ENCODE results near the gene CPED1.

GRCh38 chr7:121006711-121007315 is 18.3 kb downstream of the CPED1 start:
- TF ChIP-seq CTCF (IDR thresholded peaks at IDR 0.05 in 2 of 3, conservative IDR thresholded peaks at IDR 0.05 in 1 of 3; ENCODE audit: control insufficient read depth in 2 of 3, extremely low read depth in 1 of 3, insufficient read depth in 1 of 3, low read depth in 3 of 3, low read length in 3 of 3), result no peak
- TF ChIP-seq CHD4 (IDR thresholded peaks at IDR 0.05), result no peak
- no peak for TF ChIP-seq ESRRA (IDR thresholded peaks at IDR 0.05; ENCODE audit: low read length)
- no peak for TF ChIP-seq TBL1XR1 (IDR thresholded peaks at IDR 0.05; ENCODE audit: low read depth, low read length)
- TF ChIP-seq MEF2A (IDR thresholded peaks at IDR 0.05; ENCODE audit: insufficient read depth, low read depth, low read length), result no peak
- TF ChIP-seq RFX5 (IDR thresholded peaks at IDR 0.05; ENCODE audit: low read depth, low read length), result no peak
- TF ChIP-seq FOS (IDR thresholded peaks at IDR 0.05; ENCODE audit: borderline replicate concordance, extremely low read depth, insufficient read length), result no peak
- TF ChIP-seq, protein P1, sequence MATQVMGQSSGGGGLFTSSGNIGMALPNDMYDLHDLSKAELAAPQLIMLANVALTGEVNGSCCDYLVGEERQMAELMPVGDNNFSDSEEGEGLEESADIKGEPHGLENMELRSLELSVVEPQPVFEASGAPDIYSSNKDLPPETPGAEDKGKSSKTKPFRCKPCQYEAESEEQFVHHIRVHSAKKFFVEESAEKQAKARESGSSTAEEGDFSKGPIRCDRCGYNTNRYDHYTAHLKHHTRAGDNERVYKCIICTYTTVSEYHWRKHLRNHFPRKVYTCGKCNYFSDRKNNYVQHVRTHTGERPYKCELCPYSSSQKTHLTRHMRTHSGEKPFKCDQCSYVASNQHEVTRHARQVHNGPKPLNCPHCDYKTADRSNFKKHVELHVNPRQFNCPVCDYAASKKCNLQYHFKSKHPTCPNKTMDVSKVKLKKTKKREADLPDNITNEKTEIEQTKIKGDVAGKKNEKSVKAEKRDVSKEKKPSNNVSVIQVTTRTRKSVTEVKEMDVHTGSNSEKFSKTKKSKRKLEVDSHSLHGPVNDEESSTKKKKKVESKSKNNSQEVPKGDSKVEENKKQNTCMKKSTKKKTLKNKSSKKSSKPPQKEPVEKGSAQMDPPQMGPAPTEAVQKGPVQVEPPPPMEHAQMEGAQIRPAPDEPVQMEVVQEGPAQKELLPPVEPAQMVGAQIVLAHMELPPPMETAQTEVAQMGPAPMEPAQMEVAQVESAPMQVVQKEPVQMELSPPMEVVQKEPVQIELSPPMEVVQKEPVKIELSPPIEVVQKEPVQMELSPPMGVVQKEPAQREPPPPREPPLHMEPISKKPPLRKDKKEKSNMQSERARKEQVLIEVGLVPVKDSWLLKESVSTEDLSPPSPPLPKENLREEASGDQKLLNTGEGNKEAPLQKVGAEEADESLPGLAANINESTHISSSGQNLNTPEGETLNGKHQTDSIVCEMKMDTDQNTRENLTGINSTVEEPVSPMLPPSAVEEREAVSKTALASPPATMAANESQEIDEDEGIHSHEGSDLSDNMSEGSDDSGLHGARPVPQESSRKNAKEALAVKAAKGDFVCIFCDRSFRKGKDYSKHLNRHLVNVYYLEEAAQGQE (IDR thresholded peaks at IDR 0.05; ENCODE audit: low read depth, low read length), result no peak
- TF ChIP-seq CREB1 (IDR thresholded peaks at IDR 0.05; ENCODE audit: low read depth), result no peak
- TF ChIP-seq HCFC1 (IDR thresholded peaks at IDR 0.05; ENCODE audit: low read length), result no peak
- no peak for TF ChIP-seq RAD21 (IDR thresholded peaks at IDR 0.05; ENCODE audit: insufficient read depth, low read depth, low read length)
- no peak for TF ChIP-seq TCF12 (IDR thresholded peaks at IDR 0.05; ENCODE audit: low read depth, low read length)
